Stimulated activated CD4-positive, alpha-beta T cell treated with anti-CD3 and anti-CD28 coated beads, Interleukin-1b, Interleukin-23, amount 100 ng/mL, for 1 hour (primary cell): Measurements from ENCODE around the gene SLC41A3.
"Not testable (repeated sequence)": the region's sequence is repeated elsewhere in the genome, so short reads cannot be mapped to it uniquely, and the experiment has no call there.

Experiments
- DNase-seq, 2 donors: peaks; one replicate each; pipeline ENCODE4 v3.0.0-alpha.2; 2020; ENCODE audit warnings: low read depth in 2 of 2

The SLC41A3 gene

DNA sequence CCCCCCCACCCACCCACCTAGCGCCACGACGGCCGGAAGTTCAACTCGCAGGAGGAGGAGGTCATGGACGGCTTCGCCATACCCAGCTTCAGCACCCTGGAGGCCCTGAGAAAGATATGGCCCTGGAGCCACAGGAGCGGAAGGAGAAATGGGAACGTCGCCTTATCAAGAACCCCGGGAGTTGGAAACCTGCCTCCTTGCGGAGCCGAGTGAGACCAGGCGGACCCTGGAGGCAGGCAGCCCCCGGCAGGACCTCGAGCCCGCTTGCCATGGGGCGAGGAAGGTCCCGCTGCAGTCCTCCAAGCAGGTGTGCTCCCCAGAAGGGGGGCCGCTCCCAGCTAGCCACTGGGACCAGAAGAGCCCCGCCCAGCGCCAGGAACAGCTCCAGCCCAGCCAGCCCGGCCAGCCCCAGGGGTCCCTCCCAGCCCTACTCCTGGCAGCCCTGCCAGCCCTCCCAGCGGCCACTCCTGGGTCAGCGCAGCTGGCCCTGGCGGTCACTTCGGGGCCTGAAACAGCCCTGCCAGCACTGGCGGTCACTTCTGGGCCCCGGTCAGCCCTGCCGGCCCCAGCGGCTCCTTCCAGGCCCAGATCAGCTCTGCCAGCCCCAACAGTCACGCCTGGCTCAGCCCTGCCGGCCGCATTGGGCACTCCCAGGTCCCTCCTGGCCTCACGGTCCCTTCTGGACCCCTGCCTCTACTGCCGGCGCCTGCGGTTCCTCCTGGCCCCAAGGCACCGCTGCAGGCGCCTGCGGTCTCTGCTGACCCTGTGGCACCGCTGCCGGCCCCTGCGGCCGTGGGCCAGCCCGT is 125.2 kb downstream of the SLC41A3 start:
- no peak for DNase-seq

DNA sequence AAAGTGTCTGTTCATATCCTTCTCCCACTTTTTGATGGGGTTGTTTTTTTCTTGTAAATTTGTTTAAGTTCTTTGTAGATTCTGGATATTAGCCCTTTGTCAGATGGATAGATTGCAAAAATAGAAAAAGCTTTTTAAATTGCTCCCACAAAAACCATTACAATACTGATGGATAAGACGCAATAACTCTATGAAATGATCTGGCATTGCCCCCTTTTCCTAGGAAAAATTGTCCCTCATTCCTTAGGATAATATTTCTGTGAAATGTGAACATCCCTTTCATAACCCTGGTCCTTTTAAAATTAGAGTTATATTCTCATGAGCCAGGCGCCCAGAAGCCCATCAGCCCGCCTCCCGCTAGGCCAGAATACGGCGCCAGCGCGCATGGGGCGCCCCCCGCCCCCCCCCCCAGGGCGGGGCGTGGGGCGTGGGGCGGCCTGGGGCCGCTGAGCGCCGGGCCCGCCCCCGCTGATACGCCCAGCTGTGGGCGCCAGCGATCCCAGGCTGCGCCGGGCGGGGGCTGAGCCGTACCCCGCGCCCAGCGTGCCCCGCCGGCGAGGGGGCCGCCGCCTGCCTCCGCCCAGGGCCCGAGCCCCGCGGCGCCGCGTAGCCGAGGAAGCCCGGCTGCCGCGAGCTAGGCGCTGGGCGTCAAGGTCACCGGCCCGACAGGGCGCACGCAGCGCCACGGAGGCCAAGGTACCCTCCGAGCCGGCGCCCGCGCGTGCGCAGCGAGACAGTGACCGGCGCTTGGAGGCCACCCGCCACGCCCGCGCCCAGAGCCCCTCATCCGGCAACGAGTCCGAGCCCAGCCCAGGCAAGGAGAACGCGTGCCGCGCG is 126.0 kb downstream of the SLC41A3 start:
- no peak for DNase-seq

DNA sequence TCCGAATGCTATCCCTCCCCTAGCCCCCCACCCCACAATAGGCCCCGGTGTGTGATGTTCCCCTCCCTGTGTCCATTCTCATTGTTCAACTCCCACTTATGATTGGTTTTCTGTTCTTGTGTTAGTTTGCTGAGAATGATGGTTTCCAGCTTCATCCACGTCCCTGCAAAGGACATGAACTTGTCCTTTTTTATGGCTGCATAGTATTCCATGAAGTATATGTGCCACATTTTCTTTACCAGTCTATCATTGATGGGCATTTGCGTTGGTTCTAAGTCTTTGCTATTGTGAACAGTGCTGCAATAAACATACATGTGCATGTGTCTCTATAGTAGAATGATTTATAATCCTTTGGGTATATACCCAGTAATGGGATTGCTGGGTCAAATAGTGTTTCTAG is 126.9 kb downstream of the SLC41A3 start:
- DNase-seq: not testable (repeated sequence)
